Measurements from ENCODE around the gene RNF128. TPM values are rescaled to one million over a fixed set of nuclear protein-coding genes. Genes with fewer than 3 reads are reported as not detected.
"Not testable (repeated sequence)": the region's sequence is repeated elsewhere in the genome, so short reads cannot be mapped to it uniquely, and the experiment has no call there.

RNF128 gene
- total RNA-seq, 2 experiments from 2014 or later = not detected

DNA sequence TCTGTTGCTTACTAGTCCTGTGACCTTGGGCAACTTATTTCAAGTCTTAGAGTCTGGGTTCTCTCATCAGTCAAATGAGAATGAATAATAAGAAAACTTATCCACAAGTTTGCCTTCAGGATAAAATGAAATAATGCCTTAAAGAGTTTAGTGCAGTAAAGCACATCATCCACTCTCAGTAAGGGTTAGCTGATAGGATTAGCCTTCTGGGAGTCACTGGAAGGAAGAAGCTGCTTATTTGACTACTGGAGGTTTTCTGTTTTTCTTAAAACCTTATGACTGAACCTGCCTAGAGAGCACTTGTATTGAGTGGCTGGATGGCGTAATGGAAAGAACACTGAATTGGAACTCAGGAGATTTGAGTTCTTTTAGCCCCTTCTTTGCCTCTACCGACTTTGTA, 1.8 kb downstream of the RNF128 start:
- Mint-ChIP-seq H3K27me3 (peaks cover 36% of the 10 kb centered on the region), H3K9me3 (no peaks in the 10 kb centered on the region), H3K4me3 (no peak overlapping the region), H3K27ac (no peak overlapping the region), H3K4me1 (peaks cover 3% of the 10 kb centered on the region), H3K36me3 (no peaks in the 10 kb centered on the region)
- no peak for DNase-seq

DNA sequence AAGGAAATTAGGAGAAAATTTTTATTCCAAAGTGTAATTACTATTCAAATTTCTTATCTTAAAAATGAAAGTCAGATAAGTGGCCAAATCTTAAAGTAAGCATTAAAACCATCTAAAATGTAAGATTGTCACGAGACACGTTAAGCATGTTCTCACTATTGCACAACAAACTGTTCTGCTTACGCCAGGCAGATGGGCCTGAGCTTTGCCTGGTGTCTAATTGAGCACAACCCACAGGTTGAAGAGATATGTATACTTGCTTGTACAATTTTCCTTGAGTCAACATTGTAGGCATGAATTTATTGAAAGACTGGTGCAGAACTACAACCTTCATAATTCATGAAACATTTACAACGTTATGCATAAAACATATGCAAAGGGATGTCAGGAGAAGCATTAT, 3.9 kb downstream of the RNF128 start:
- Mint-ChIP-seq H3K9me3 (no peaks in the 10 kb centered on the region), H3K4me3 (no peak overlapping the region), H3K27me3 (peaks cover 28% of the 10 kb centered on the region)

GRCh38 chrX:106731590-106731989, 5.1 kb downstream of the RNF128 start:
- Mint-ChIP-seq H3K4me1 (no peaks in the 10 kb centered on the region), H3K4me3 (no peak overlapping the region), H3K27me3 (peaks cover 21% of the 10 kb centered on the region), H3K9me3 (no peaks in the 10 kb centered on the region), H3K27ac (no peak overlapping the region), H3K36me3 (no peaks in the 10 kb centered on the region)
- DNase-seq = no peak

More for the DNA sequence above, 3.9 kb downstream of the RNF128 start:
- Mint-ChIP-seq H3K4me1 (peaks cover 3% of the 10 kb centered on the region), H3K27ac (no peak overlapping the region), H3K36me3 (no peaks in the 10 kb centered on the region)
- no peak for DNase-seq

GRCh38 chrX:106734827-106735226, 8.3 kb downstream of the RNF128 start:
- Mint-ChIP-seq H3K27ac (no peak overlapping the region), H3K36me3 (no peaks in the 10 kb centered on the region), H3K9me3 (no peaks in the 10 kb centered on the region), H3K4me1 (no peaks in the 10 kb centered on the region), H3K27me3 (peaks cover 8% of the 10 kb centered on the region), H3K4me3 (no peak overlapping the region)
- DNase-seq = no peak

DNA sequence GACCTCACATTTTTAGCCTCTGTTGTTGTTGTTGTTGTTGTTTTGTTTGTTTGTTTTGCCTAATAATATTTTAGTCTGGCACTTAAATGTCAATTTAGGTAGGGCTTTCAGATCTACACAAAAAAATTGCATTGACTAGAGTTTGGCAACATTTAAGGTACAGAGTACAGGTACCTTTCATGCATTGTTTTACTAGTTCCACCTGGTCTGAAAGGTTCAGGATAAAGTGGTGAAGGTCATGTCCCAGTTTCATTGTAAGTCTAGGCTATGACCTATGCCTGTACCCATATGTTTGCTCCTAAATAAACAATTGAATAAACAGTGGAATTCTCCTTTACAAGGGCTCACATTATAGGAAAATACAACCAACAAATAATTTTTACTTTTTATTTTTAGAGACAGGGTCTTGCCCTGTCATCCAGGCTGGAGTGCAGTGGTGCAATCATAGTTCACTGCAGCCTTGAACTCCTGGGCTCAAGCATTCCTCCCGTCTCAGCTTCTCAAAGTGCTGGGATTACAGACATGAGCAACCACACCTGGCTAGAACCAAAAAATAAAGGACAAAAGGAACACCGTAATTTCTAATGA, 13.8 kb downstream of the RNF128 start:
- Mint-ChIP-seq H3K4me1 (no peaks in the 10 kb centered on the region), H3K27ac (no peak overlapping the region), H3K27me3 (peaks cover 4% of the 10 kb centered on the region), H3K4me3 (no peak overlapping the region), H3K36me3 (no peaks in the 10 kb centered on the region), H3K9me3 (no peaks in the 10 kb centered on the region)
- no peak for DNase-seq

DNA sequence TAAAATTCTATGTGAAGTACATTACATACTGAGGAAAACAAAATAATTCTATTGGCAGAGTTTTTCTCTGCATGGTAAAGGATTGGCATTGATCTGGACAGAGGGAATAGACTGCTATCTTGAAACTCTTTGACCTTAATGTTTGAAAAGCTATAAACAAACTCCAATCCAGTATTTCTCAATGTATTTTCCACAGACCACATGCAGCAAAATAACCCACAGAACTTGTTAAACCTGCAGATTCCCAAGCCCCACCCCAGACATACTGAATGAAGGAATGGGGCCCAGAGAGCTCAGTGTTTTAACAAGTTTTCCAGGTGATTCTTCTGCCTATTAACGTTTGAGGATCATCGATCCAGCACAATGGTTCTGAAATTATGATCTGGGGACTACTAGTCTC, 15.7 kb downstream of the RNF128 start:
- Mint-ChIP-seq H3K9me3 (no peaks in the 10 kb centered on the region), H3K27me3 (no peaks in the 10 kb centered on the region), H3K4me1 (no peaks in the 10 kb centered on the region), H3K4me3 (no peak overlapping the region), H3K36me3 (no peaks in the 10 kb centered on the region), H3K27ac (no peak overlapping the region)
- no peak for DNase-seq

GRCh38 chrX:106742805-106743204, 16.3 kb downstream of the RNF128 start:
- Mint-ChIP-seq H3K36me3 (no peaks in the 10 kb centered on the region), H3K4me1 (no peaks in the 10 kb centered on the region), H3K27me3 (no peaks in the 10 kb centered on the region), H3K4me3 (no peak overlapping the region), H3K27ac (no peak overlapping the region), H3K9me3 (no peaks in the 10 kb centered on the region)
- DNase-seq = no peak

DNA sequence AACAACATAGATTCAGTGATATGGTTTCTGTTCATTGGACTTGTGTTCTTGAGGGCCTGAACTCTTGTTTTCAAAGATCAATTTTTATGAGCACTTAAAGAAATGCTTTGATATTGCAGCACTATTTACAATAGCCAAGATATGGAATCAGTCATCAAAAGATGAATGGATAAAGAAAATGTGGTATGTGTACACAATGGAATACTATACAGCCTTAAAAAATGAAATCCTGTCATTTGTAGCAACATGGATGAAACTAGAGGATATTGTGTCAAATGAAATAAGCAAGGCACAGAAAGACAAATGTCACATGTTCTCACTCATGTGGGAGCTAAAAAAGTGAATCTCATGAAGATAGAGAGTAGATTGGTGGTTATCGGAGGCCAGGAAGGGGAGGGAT, 21.9 kb downstream of the RNF128 start:
- H3K36me3 Mint-ChIP-seq = no peaks in the 10 kb centered on the region
- H3K4me1 Mint-ChIP-seq = no peaks in the 10 kb centered on the region
- H3K9me3 Mint-ChIP-seq = peaks cover 3% of the 10 kb centered on the region
- no peak for DNase-seq
- no peak overlapping the region for H3K27ac Mint-ChIP-seq
- peaks cover 4% of the 10 kb centered on the region for H3K27me3 Mint-ChIP-seq
- no peak overlapping the region for H3K4me3 Mint-ChIP-seq

GRCh38 chrX:106751407-106751806, 24.9 kb downstream of the RNF128 start:
- no peak for DNase-seq
- Mint-ChIP-seq H3K27me3 (peaks cover 4% of the 10 kb centered on the region), H3K36me3 (no peaks in the 10 kb centered on the region), H3K9me3 (peaks cover 3% of the 10 kb centered on the region), H3K4me3 (no peak overlapping the region), H3K27ac (no peak overlapping the region), H3K4me1 (no peaks in the 10 kb centered on the region)

- H3K27ac Mint-ChIP-seq = no peak overlapping the region
- DNase-seq = no peak
- peaks cover 4% of the 10 kb centered on the region for H3K27me3 Mint-ChIP-seq
- no peaks in the 10 kb centered on the region for H3K4me1 Mint-ChIP-seq
- H3K36me3 Mint-ChIP-seq = no peaks in the 10 kb centered on the region
- peaks cover 3% of the 10 kb centered on the region for H3K9me3 Mint-ChIP-seq
- H3K4me3 Mint-ChIP-seq = no peak overlapping the region
Measured at GRCh38 chrX:106752101-106752678, 25.7 kb downstream of the RNF128 start.

GRCh38 chrX:106769288-106769687, 42.8 kb downstream of the RNF128 start:
- H3K4me1 Mint-ChIP-seq, H3K27ac Mint-ChIP-seq, H3K9me3 Mint-ChIP-seq, H3K36me3 Mint-ChIP-seq, H3K27me3 Mint-ChIP-seq, DNase-seq, H3K4me3 Mint-ChIP-seq: not testable (repeated sequence)

DNA sequence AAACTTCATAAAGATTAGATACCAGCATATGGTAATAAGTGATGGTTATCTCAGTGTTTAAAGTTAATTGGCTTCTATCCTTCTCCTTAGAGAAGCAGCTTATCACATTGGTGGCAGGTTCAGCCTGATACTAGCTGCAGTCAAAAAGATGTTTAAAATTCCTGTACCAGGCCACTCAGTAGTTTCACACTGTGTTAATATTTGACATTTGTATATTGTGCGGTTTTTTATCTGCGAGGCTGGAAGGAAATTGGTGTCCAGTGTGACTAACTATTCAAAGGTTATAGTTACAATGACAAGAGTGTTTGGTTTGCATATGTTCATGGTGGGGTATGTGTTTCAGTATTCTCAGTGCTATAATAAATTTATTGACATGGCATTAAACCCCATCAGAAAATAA, 48.5 kb downstream of the RNF128 start:
- Mint-ChIP-seq H3K27ac (no peak overlapping the region), H3K4me1 (no peaks in the 10 kb centered on the region), H3K36me3 (no peaks in the 10 kb centered on the region), H3K27me3 (peaks cover 7% of the 10 kb centered on the region), H3K4me3 (no peak overlapping the region), H3K9me3 (no peaks in the 10 kb centered on the region)
- no peak for DNase-seq

- Mint-ChIP-seq H3K27ac (no peak overlapping the region), H3K27me3 (peaks cover 6% of the 10 kb centered on the region), H3K36me3 (no peaks in the 10 kb centered on the region), H3K9me3 (no peaks in the 10 kb centered on the region), H3K4me1 (no peaks in the 10 kb centered on the region), H3K4me3 (no peak overlapping the region)
- no peak for DNase-seq
Measured at GRCh38 chrX:106780264-106780663, 53.8 kb downstream of the RNF128 start.

DNA sequence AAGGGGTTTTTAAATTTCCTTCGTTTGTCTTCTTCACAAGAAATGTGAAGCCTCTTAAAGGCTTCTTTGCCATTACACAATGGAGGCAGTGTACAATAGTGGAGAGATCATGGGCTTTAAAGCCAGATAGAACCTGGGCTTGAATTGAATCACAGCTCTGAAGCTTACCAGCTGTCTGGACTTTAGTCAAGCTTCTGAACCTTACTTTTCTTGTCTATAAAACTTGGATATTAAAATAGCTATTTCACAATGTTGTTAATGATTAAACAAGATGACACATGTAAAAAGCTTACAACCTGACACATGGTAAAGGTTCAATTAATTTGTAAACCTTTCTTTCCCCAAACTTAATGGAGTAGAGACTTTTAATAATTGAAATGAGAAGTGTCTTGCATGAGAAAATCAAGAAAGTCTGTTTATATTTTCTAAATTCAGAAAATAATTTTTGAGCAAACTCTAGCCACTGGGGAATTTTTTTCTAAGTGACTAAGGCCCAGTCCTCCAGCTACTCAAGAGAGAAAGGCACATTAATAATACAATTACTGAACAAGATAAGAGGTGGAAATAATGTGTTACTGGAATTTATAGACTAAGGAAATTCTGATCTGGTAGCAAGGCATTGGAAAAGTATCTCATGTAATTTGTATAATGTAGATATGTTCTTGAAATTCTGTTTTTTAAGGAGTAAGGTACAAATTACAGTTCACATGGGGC, 54.3 kb downstream of the RNF128 start:
- DNase-seq = no peak
- Mint-ChIP-seq H3K27ac (no peak overlapping the region), H3K4me3 (no peak overlapping the region), H3K9me3 (no peaks in the 10 kb centered on the region), H3K27me3 (peaks cover 9% of the 10 kb centered on the region), H3K36me3 (no peaks in the 10 kb centered on the region), H3K4me1 (no peaks in the 10 kb centered on the region)

GRCh38 chrX:106783716-106784115, 57.2 kb downstream of the RNF128 start:
- Mint-ChIP-seq H3K9me3 (no peaks in the 10 kb centered on the region), H3K4me1 (no peaks in the 10 kb centered on the region), H3K27ac (no peak overlapping the region), H3K36me3 (no peaks in the 10 kb centered on the region), H3K4me3 (no peak overlapping the region), H3K27me3 (peaks cover 9% of the 10 kb centered on the region)
- DNase-seq = no peak

- H3K9me3 Mint-ChIP-seq = no peaks in the 10 kb centered on the region
- H3K27me3 Mint-ChIP-seq = no peaks in the 10 kb centered on the region
- no peak overlapping the region for H3K27ac Mint-ChIP-seq
- DNase-seq = no peak
- H3K36me3 Mint-ChIP-seq = no peaks in the 10 kb centered on the region
- no peaks in the 10 kb centered on the region for H3K4me1 Mint-ChIP-seq
- H3K4me3 Mint-ChIP-seq = no peak overlapping the region
Measured at GRCh38 chrX:106791495-106791894, 65.0 kb downstream of the RNF128 start.

Measured in activated naive CD8-positive, alpha-beta T cell treated with anti-CD3 and anti-CD28 coated beads for 36 hours (primary cell).